Activated effector memory CD4-positive, alpha-beta T cell treated with Interleukin-2 at 50 U/mL for 16 hours (primary cell): ENCODE data around the gene BTC.
"Not testable (repeated sequence)": the region's sequence is repeated elsewhere in the genome, so short reads cannot be mapped to it uniquely, and the experiment has no call there.

ENCODE experiments used
- DNase-seq: peaks from one replicate; pipeline ENCODE4 v3.0.0-alpha.2; 2020

Gene BTC, protein sequence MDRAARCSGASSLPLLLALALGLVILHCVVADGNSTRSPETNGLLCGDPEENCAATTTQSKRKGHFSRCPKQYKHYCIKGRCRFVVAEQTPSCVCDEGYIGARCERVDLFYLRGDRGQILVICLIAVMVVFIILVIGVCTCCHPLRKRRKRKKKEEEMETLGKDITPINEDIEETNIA

DNA sequence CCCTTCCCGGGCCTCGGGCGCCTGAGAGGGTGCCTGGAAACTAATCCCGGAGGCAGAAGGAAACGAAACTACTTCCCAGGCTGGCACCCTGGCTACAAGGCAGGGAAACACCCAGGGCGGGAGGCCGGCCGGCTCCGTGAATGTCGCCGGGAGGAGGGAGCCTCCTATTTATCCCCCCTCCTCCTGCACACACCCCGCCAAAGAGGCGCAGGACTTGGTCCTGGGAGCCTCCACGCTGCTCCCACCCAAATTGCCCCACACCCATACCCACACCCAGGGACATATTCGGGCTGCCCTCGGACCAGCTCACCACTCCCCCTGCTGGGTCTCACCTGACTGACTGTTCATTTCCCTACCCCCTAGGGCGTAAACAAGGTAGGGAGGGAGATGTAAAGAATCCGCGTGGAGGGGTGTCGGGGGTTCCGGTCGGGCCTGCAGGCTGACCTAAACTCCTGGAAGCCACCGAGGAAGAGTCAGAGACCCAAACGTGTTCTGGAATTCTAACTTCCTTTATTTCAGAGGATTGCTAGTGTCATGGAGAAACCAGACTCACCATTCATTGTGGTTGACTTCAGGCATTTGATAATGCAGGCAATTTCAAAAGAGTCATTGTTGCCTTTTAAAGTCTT lies at the start of gene BTC:
TSS of gene BTC (minus strand) at position 142 of the 629 bp plus-strand sequence. CDS start 198 bp downstream, outside the sequence.
- DNase-seq, result no peak

DNA sequence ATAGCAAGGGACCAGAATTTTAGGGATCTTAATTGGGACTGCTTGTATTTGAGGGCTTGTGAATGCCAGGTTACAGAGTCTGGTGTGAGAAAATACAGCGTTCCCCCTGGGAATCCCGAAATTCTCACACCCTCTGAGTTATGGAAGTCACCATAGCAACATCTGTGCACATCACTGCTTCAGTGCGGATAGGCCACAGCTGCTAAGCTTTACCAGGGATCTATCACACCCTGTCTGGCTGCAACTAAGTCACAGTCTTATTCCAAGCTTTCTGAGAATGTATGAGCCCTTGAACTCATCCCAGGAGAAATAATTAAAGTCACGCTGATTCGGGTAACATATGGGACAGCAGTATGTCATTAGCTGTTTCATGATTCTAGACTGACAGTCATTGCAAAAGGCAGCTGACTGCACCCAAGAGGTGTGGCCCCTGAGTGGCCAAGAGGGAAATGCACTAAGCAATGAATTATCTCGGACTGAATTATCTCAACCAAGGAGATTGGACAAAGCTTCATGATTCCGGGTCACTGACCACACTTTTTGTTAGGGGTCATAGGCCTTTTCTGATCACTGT lies 46.7 kb upstream of the BTC start:
- no peak for DNase-seq

DNA sequence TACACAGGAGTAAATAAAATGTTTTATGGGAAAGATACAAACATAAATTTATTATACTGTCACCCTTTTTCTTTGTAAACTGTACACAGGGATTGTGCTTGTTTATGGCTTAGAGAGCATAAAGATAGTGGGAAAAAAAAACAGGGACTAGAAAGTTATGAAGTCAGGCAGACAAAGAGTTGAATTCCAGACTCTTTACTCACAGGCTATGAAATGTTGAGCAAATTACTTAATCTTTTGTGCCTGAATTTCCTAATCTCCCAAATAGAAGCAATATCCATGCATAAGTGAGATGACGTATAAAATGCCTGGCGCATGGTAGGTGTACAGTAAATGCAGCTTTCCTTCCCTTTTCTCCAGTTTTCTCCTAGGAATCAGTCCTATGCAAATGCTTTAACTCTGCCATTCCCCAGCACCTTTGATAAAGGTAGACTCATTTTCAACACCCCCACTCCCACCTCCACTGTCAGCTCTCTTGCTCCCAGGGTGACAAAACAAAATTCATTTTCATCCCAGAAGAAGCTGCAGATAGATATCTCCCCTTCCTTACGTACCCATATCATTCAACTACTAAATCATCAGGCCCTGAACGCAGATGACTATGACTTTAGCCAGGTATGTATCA lies 44.5 kb upstream of the BTC start:
- DNase-seq, result no peak

DNA sequence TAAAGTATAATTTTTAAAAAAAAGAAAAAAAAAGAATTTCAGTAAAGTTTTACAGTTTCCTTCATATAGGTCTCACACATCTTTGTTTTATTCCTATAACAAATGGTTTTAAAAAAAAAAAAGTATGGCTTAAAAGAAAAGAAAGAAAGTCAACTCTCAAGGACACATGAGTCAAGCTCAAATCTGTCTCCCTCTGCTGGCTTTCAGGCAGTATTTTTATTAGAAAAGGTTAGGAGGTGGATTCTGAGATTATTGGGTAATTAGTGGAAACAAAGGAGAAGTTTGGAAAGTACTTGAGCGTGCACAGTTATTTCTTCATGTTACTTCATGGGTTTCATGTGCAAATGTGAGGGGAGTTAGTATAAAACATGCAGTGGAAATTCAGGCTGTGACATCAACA lies 36.6 kb upstream of the BTC start:
- no peak for DNase-seq

DNA sequence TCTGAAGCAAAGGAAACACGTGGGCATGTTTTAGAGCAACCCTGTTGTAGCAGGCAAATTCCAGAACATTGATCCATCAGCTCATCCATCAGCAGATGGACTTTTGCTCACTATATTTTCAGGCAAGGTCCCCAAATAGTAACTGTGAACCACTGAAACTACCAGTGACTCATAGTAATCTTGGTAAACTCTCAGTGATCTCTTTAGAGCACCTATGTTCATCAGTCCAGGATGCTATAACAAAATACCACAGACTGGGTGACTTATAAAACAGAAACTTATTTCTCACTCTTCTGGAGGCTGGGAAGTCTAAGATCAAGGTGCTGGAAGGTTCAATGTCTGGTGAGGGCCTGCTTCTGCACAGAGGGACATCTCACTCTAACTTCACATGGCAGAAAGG lies 28.9 kb upstream of the BTC start:
- no peak for DNase-seq

DNA sequence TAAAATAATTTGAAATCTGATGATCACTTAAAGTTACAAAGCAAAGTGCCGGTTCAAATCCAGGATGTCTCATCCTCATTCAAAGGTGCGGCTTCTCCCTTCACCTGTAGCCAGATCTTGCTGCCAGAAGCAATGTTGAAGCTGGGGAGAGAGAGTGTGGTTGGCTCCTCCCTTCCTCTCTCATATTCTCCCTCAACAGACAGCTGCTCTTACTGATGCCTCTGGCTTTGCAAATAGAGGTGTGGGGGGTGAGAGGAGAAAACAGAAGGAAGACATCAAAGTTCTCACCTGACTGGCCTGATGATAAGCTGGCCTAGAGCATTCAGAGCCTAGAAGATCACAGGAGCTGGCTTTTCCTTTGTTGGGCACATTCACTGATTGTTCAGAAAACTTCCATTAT lies 28.3 kb upstream of the BTC start:
- DNase-seq, result no peak

DNA sequence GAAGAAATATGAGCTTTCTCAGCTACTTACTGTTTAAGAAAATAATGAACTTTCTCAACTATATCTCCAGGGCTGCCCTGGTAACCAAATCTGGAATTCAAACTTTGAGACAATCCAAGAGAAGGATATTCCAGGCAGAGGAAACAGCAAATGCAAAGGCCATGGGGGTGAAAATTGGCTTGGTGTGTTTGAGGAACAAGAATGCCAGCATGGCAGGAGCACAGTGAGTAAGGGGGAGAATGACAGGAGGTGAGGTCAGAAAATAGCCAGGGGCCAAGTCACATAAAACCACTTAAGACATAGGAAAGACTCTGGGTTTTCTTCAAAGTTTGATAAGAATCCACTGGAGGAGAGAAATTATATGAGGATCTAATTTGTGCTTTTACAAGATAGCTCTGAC lies 27.2 kb upstream of the BTC start:
- no peak for DNase-seq

DNA sequence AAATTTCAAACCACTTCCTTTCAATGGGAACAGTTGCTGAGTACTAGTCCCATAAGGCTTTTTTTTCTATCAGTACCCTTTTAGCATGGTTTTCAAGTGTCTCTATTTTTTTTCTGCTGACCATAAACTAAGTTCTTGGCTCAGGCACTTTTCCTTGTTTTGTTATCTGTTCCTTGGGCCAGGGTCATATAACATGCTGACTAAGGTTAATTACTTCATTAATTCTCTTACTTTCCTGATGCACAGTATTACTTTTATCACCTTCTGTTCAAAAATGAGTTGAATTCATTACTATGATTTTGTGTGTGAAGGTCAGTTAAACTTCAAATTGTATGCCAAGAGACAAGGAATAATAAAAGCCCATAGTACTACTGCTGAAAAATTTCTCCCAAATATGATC lies 19.7 kb upstream of the BTC start:
- DNase-seq, result no peak

DNA sequence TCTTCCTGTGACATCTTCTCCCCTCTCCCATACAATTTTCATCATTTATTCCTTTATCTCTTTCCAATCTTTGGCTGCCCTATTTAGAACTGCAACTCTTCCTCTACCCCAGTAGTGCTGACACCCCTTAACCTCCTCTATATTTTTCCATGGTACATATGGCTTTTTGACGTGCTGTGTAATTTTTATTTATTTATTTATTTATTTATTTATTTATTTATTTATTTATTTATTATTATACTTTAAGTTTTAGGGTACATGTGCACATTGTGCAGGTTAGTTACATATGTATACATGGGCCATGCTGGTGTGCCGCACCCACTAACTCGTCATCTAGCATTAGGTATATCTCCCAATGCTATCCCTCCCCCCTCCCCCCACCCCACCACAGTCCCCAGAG lies 17.7 kb upstream of the BTC start:
- not testable (repeated sequence) for DNase-seq

DNA sequence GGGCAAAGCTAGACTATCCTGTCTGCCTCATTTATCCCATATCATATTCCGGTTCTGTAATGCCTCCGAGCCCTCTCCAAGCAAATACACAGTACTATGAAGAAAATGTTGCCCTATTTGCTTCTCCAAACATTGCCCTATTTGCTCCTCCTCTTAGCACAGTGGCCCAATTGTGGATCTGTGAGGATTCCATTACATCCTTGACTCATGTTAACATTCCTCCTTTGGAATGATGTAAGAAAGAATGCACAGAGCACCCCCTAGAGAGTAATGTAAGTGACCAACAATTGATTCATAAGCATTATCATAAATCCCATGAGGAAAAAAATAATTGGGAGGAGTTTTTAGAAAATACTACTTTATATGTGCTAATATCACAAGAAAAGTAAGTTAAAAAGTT lies 11.3 kb upstream of the BTC start:
- DNase-seq, result no peak

DNA sequence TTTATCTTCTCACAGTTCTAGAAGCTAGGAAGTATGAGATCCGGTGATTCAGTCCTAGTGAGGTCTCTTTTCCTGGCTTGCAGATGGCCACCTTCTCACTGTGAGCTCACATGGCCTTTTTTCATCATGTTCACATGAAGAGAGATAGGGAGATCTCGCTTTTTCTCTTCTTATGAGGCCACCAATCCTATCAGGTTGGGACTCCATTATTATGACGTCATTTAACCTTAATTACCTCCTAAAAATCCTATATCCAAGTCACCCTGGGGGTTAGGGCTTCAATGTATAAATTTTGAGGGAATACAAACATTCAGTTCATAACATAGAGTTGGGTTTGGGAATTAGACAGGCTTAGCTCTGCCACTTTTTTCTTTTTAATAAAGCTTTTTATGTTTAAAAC lies 6.0 kb upstream of the BTC start:
- DNase-seq, result no peak

DNA sequence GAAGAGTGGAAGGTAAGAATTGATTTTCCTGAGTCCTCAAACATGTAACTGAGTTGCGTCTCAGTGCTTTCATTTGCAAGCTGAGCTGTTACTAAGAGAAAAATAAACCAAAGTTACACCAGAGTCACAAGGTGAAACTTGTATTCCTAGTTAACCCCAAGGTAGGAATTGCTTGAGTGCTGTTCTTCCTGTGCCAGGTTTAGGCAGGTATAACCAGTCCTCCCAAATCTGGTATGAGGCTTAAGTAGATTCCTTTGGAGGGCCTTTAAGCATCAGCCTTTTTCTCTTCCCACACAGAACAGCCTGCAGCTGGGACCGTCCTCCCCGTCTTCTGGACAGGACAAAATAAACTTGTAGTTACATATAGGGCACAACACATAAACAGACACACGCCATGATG lies 2.3 kb upstream of the BTC start:
- no peak for DNase-seq

DNA sequence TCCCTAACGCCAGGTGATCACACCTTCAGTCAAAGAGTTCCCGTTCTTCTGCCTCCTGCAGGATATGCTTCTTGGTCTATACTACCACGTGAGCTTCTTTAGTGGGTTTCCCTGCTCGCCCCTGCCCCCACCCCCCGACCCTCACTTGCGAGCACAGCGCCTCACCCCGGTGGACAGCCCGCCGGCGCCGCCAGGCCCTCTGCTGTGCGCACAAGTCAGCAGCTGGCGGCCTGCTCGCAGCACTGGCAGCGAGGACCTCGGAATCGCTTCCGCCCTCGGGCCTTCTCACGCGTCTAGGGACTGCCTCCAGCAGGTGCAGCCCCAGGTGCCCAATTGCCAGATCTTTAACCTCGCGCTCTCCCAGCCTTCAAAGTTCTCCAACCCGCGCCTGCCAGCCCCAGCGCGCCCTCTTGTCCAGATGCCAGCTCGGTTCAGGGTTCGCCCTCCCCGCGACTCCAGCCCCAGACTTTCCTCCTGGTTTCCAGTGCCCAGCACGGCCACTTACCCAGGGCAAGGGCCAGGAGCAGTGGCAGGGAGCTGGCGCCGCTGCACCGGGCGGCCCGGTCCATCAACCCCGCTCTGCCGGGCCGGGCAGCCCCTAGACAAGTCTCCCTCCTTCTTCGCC lies 454 bp downstream of the BTC start:
- no peak for DNase-seq

DNA sequence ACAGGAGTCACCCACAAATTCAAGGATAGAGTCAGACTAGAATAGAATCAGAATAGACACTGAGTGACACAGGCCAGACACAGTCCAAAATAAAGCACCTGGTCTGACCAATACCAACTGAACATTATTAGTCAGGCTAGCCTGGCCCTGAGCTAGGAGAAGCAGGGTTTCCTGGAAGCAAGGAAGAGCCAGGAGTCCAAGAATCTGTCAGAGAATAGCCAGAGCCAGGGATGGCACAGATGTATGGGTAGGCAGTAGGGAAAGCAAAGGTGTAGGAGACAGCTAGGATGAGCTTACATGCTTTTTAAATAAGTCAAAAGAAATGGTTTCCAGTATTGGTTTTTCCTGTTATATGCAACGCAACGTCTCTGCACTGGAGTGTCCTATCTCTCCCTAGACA lies 3.7 kb downstream of the BTC start:
- DNase-seq, result no peak

DNA sequence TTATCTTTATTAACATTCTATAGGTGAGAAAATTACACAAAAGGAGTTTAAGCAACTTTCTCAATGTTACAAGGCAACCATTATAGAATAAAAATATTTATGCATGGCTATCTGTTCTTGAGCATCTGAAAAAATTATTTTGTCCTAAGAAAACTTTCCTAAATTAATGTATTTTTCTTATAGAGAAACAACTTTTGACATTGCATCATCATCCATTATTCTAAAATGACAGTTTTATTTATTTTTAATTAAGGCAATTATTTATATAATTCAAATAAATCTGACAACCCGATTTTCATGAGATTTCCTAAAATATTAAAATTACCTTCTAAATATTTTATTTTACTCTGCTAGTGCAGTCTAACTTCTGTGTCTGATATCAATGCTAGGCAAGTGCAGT lies 4.8 kb downstream of the BTC start:
- no peak for DNase-seq

DNA sequence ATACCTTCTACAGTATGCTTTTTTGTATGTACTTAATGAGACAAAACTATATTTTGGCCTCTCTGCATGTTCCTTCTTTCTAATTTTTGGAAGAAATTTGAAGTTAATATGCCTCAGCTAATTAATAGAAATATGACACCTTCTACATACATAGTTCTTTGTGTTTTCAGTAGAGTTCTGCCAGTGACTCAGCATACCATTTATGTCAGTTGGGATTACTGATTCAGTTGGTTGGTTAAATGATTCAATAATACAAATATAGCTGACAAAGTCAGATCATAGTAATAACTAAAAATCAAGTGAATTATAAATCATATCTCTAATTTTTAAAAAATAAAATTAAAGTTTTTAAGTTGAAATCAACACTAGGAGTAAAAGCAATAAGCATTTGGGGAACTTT lies 16.8 kb downstream of the BTC start:
- no peak for DNase-seq

DNA sequence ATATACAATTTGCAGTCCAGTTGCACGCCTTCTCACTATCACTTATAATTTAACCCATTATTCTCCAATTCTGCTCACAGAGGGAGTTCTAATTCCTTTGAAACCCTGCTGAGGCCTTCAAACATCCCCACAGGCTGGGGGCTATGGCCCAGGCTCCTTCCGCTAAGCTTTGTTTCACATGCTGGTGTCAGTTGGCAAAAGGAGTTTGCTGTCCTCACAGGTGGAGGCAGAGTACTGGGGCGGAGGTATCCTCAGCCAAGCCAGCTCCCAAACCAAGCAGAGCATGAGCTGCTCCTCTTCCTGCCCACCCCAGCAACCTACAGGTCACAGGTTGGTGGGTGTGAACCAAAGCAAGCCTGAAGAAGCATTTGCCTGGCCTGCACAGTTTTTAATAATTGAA lies 21.5 kb downstream of the BTC start:
- no peak for DNase-seq

DNA sequence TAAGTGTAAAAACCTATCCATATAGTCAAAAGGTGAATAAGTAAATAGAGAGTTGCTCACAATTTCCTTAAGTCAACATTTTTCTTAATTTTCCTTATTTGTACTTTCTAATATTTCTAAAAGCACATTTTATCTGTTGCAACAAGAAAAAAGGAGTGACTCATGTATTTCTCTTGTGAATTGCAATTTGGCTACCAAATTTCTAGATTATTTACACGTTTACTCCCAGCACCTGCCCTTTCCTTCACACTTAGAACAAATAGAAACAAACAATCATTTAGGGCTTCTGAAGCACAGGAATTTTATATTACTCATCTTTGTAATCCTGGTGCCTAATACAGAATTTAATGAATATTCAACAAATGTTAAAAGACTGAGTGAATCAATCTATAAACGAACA lies 22.2 kb downstream of the BTC start:
- no peak for DNase-seq

DNA sequence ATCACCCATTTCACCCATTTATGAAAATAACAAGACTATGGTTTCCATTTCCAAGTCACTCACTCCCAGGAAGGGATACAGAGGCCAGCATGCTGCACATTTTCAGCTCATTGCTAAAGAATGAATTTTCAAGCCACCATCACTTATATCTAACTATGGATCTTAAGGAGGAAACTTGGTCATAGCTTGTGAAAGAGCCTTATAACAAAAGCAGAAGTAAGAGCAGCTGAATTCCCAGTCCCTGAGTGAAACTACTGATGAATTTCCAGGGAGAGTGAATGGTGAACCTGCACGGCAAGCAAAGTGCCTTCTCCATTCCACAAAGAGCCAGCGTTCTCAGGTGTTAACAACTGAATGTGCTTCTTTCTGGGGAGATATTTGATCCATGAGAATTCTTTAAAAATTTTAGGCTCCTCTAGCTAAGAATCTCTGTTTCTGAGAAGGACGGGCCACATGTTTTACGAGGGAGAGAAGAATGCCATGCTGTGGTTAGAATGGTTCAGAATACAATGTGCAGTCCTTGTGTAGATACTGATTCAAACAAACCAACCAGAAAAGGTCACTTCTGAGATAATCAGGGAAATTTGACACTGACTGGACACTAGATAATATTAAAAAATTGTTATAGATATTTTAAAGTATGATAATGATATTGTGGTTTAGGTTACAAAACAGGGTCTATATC lies 24.0 kb downstream of the BTC start:
- no peak for DNase-seq

DNA sequence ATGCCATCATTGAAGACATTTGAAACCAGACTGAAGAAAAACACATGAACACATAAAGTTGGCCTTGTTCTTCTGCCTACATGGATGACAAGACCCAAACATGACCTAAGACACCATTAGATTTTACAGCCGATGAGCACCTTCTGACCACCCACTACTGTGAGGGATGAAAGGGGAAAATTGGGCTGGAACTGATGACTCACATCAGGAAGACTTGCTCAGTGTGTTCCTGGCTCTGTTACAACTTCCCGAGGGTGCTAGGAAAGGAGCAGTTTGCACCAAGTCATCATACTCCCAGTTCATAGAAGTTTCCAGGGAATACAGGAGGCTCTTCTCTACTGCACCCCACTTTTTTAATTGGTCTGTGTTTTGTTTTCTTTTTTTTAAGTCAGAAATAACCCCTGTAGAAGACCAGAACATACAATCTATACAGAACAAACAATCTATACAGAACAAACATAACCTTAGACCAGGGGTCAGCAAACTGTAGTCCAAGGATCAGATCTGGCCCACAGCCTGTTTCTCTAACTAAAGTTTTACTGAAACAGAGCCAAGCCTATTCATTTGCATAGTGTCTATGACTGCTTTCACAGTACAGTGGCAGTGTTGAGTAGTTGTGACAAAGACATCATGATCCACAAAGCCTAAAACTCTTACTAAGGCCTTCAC lies 25.3 kb downstream of the BTC start:
- no peak for DNase-seq

DNA sequence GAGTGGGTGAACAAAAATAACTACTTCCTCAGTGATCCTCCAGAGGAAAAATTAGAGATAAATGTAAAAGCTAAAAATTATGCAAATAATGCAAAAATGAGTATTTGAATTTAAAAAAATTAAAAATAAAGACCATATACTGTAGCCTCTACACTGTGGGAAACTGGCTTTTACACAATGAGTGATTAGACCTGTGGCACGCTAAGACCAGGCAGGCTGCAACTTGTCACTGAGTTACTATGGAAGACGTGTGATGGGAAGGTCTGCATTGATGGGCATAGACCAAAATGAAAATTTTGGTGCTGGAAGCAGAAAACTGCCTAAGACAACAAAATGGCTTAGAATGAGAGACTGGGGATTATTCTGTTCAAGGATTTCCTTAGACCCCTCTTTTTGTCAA lies 30.2 kb downstream of the BTC start:
- DNase-seq, result no peak

DNA sequence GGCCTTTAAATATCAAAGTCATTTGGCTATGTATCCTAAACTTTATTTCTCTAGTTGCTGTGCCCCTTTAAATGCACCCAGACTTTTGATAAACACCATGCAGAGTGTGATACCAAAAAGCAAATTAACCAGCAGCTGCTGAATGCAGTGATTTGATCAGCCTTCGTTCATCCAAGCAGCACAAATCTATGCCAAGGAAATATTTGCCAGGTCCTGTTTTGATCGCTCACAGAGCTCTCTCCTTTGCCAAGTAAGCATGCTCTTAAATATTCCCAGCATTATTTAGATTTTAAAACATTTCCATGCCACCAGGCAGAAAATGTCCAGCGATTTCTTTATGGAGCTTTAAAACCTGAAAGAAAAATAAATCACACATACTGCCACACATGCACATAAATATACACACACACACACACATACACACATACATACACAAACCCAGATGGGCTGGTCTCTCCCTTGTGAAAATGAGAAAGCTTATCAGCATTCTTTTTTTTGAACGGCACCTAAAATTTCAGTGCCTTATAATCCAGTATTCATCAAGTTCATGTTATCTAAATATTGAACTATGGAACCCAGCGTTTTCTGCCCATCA lies 35.7 kb downstream of the BTC start:
- DNase-seq, result no peak
